Left cardiac atrium (tissue), 4 donors: Measurements from ENCODE around the gene CD2. TPM values are rescaled to one million over a fixed set of nuclear protein-coding genes. Genes with fewer than 3 reads are reported as not detected.
A peak's percentile ranks its signal among the peaks of the same experiment; 100 is the strongest.
"Not testable (repeated sequence)": the region's sequence is repeated elsewhere in the genome, so short reads cannot be mapped to it uniquely, and the experiment has no call there.

Experiments used
- ATAC-seq, 2 donors: fragments of 200-7000 bp; cut with Tn5 transposase; one replicate each; pipeline ENCODE4 v1.9.1; 2020; ENCODE audit warnings: mild to moderate bottlenecking in 2 of 2, moderate library complexity in 2 of 2
- DNase-seq: peaks from one replicate; pipeline ENCODE4 v3.0.0-alpha.2; 2020
- intact Hi-C, 2 donors: fragments of 100-400 bp; cut with DNase I; formaldehyde crosslinking; loops; one replicate each; pipeline versions ENCODE4 v1.14.1 to v1.15.1; 2022 to 2023
- total RNA-seq, 2 donors: library from RNA; stranded (reverse); fragmentation: NEBNext Ultra II Directional; extraction: Animal tissue kit (Norgen Biotek cat#: 25700); gene quantifications; one replicate each; pipeline ENCODE4 v1.2.1, GENCODE V29; 2021
- donor health status: DM: no; HTN: yes; CAD: no.
- donor health status: DM: no; HTN: yes; CAD: no; lungs with severe emphysema.
- donor health status: DM: yes; HTN: yes; CAD: no.
- donor health status: Dilated cardiomyopathy.

The CD2 gene
- total RNA-seq, 2 donors from 2014 or later, result 1.4 to 3.5 TPM

- ATAC-seq (no peak), DNase-seq (no peak)
- intact Hi-C loops, result no loop called here
These were observed 836 bp downstream of the CD2 start for GRCh38 chr1:116755066-116755465.

GRCh38 chr1:116755681-116756080, 1.5 kb downstream of the CD2 start:
- DNase-seq (no peak), ATAC-seq (no peak)
- intact Hi-C loops, result no loop called here

- DNase-seq, ATAC-seq, intact Hi-C loops: not testable (repeated sequence)
These were observed 1.9 kb downstream of the CD2 start for GRCh38 chr1:116756092-116756491.

- DNase-seq, ATAC-seq, intact Hi-C loops: not testable (repeated sequence)
These were observed 4.2 kb downstream of the CD2 start for GRCh38 chr1:116758456-116758815.

GRCh38 chr1:116759636-116760035, 5.4 kb downstream of the CD2 start:
- intact Hi-C loops, result no loop called here
- no peak for DNase-seq
- no peak for ATAC-seq

- ATAC-seq (no peak), DNase-seq (no peak)
- intact Hi-C loops, result no loop called here
These were observed 6.3 kb downstream of the CD2 start for GRCh38 chr1:116760487-116760886.

- DNase-seq (no peak), ATAC-seq (no peak)
- intact Hi-C loops, result no loop called here
These were observed 6.9 kb downstream of the CD2 start for GRCh38 chr1:116760996-116761665.

DNA sequence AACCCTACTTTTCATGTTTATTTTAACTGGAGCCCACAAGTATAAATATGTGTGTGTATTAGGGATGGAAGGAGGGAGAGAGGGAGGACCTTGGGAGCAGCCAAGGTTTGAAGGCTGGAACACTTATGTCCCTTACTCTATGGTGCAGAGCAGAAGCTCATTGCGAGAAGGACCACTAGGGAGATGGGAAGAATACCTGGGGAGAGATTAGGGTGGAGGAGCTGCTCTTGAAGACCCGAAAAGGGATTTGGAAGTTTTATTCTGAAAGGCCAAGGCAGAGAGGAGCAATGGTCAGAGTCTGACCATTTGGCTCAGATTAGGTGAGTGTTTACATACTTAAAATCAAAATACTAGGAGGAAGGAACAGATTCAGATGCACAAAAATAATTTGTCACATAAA, 8.1 kb downstream of the CD2 start:
- DNase-seq, result no peak
- intact Hi-C loops, result no loop called here

GRCh38 chr1:116762781-116763115, 8.5 kb downstream of the CD2 start:
- intact Hi-C loops, result no loop called here
- no peak for ATAC-seq
- DNase-seq, result no peak

More for the DNA sequence above, 8.1 kb downstream of the CD2 start:
- ATAC-seq, result no peak

DNA sequence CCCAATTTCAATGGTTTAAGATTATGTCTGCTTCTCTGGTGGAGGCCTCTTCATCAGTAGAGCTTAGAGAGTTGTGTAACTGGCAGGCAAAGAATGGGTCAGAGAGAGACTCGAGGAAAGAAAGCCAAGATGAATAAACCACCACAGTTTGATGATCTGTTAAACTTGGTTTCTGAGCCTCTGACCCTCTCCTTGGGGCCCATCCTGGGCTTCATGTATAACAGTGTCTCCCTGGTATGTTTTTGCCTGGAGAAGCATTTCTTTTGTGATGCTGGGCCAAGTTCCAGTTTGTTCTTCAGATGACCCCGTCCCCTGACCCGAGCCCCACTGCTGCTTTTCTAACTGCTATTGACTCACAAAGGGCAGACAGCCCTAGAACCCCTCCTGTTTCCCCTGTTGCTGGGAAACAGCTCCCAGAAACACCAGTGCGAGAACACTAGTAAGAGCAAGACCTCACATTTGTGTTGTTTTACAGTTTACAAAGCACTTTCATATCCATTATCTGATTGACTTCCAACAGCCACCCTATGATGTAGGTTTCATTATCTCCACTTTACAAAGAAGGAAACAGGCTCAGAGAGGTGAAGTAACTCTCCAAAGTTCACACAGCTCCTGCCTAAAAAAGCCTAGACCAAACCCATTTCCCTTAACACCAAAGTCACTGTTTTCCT, 9.0 kb downstream of the CD2 start:
- intact Hi-C loops, result no loop called here
- no peak for DNase-seq
- peak; percentile 27 to 50 for ATAC-seq

DNA sequence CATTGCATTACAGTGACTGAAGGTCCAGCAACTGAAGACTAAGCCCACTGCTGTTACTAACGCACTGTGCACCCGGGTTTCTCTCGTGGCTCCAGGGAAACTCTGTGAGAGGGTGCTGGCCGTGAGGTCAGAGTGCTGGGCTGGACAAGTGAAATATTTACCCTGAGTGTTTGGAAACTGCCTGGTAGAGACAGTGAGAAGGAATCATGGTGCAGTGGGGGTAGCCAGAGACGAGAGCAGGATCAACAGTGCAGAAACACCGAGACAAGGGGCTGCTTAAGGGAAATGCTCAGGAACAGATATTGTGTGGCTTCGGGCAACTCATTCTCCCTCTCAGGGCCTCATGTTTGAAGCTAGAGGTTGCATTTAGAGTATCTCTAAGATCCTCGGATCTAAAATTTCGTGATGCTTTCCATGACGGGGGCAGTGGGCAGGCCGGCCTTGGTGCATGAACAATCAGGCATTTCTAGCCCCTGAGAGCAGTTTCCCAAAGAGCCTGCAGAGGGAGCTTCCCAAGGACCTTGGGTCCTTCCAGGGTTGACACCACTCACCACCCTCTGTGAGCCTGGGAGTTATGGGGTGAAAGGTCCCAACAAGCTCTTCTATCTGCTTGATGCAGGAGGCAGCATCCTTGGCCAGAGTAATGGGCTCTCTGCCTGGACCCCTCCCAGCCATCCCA, 9.7 kb downstream of the CD2 start:
- intact Hi-C loops, result no loop called here
- DNase-seq (no peak), ATAC-seq (peak in 1 of 2 donors; percentile 50)

DNA sequence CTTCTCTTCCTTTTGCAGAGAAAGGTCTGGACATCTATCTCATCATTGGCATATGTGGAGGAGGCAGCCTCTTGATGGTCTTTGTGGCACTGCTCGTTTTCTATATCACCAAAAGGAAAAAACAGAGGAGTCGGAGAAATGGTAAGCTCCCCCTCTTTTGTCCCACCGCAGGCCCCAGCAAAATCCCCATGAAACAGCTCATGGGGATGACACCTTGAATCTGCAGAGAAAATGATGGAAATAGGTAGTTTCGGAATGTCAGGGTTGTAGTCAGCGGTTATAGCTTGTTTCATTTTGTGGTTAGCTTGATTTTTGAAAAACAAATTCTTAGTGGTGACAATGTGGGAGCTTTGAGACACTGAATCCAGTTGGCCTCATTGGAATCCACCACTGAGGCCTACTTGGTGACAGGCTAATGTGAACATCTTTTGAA, 10.3 kb downstream of the CD2 start:
- DNase-seq (no peak), ATAC-seq (no peak)
- intact Hi-C loops, result no loop called here

DNA sequence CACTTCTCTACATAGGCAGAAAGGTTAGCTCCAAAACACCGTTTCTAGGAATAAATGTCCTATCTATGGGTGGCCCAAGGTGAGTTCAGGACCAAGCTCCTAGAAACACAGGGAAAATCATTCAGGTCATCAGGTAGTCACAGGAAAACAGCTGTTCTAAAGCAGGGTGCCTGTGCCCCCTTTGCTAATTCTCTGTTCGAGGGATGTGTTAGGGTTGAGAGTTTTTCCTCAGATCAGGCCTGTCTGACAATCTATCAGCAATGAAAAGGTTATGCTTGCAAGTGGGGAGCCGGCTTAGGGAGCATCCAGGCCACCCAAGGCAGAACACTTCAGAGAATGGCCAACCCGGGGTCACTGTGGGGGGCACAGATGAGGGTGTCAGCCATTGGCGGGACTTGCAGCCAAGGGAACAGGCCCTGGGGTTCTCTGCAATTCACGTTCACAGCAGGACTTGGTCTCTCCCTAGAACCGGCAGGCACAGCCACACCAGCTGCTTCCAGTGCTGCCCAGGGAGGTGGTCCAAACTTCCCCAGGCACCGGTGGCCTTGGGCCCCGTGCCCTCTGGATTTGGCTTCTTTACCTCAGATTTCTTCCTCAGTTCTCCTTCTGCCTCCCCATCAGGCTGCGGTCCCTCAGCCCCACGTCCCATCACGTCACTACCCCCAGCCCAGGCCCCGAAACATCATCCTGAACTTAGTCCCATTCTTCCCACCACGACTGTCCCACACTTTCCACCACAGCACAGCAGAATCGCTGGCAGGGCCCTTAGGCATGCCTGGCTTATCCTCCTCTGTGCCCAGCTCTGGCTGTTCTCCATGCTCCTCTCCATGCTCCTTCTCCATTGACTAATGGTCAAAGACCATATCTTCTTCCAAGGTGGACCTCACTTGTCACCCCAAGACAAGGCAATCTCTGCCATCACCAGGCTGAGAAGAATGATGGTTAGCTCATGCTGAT, 11.0 kb downstream of the CD2 start:
- ATAC-seq, result no peak
- intact Hi-C loops, result no loop called here
- no peak for DNase-seq

DNA sequence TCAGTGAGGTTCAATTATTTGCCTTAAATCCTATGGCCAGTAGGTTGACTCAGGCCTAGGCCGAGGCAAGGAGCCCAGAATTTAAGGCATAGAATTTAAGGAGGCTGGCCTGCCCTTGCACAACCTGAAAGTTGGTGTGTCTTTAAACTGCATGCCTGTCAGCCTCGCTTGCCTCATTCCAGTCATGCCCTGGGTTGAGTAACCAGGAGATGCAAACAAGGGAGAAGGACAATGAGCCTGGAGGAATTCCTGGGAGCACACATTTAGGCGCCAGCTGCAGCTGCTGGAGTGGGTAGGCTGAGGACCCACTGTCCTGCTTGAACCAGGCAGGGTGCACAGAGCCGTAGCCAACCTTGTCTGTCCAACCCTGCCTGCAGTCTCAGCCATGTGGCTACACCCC, 11.7 kb downstream of the CD2 start:
- ATAC-seq (no peak), DNase-seq (no peak)
- intact Hi-C loops, result no loop called here

GRCh38 chr1:116766616-116767469, 12.6 kb downstream of the CD2 start:
- DNase-seq (no peak), ATAC-seq (no peak)
- intact Hi-C loops, result no loop called here

DNA sequence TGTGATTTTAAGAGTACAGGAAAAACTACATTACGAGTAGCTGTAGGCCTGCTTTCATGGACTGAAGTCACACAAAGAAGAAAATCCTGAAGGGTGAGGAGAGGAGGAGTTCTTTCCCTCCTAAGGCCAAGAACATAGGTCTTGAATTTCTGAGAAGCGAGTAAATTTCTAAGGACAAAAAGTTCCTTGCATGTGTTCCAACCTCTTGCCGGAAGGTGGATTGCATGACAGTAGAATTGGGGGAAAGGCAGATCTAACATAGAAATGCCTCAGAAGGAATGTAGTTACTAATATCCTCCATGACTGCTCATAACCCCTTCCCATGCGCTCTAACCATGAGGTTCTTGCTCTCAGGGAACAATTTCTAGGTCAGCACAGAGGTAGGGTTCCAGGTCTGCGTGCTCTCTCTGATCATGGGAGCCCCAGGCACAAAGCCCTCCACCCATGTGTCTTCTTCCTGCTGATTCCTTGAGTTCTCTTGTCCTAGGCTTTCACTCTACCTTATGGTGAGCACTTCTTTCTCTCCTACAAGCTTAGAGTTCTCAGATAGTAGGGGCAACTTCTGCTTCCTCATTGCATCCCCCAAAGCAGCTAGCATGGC, 13.7 kb downstream of the CD2 start:
- DNase-seq (no peak), ATAC-seq (no peak)
- intact Hi-C loops, result no loop called here

GRCh38 chr1:116768416-116769103, 14.3 kb downstream of the CD2 start:
- intact Hi-C loops, result no loop called here
- DNase-seq, result no peak
- no peak for ATAC-seq

- ATAC-seq (no peak), DNase-seq (no peak)
- intact Hi-C loops, result no loop called here
These were observed 14.8 kb downstream of the CD2 start for GRCh38 chr1:116769104-116769452.
